Activated CD8-positive, alpha-beta memory T cell treated with anti-CD3 and anti-CD28 coated beads, Interleukin-2, amount 50 U/mL, for 1 hour (primary cell): Measurements from ENCODE around the gene WNT7B.

ENCODE experiments used
- DNase-seq: peaks from one replicate; pipeline ENCODE4 v3.0.0-alpha.2; 2020; ENCODE audit errors: extremely low read depth

Gene WNT7B

GRCh38 chr22:45871721-45872120 is 105.2 kb downstream of the WNT7B start:
- no peak for DNase-seq
